Natural killer cell (primary cell): ENCODE measurements around the gene MPST. TPM values are rescaled to one million over a fixed set of nuclear protein-coding genes. Genes with fewer than 3 reads are reported as not detected.

Source experiments
- ATAC-seq, 3 donors: fragments of 150-1000 bp in 2 of 3; fragments of 200-7000 bp in 1 of 3; cut with Tn5 transposase; 1 replicate in 1 of 3; 2 replicates in 2 of 3; pipeline ENCODE4 v1.10.0; 2021; ENCODE audit warnings: mild to moderate bottlenecking in 2 of 3, moderate library complexity in 2 of 3
- DNase-seq, 2 donors: peaks; one replicate each; pipeline versions ENCODE4 v3.0.0 to v3.0.0-alpha.2; 2013 to 2021; ENCODE audit warnings: mixed read lengths in 1 of 2
- H3K27ac ChIP-seq: one replicate; pipeline ENCODE4 v1.5.1; 2013; ENCODE audit warnings: mild to moderate bottlenecking, low read length
- H3K27me3 ChIP-seq: one replicate; pipeline ENCODE4 v1.6.1; 2013; ENCODE audit warnings: low read length; ENCODE audit not compliant: control insufficient read depth, insufficient read depth
- H3K36me3 ChIP-seq: one replicate; pipeline ENCODE4 v1.6.1; 2013; ENCODE audit warnings: low read length; ENCODE audit not compliant: control insufficient read depth, insufficient read depth
- H3K4me1 ChIP-seq: one replicate; pipeline ENCODE4 v1.6.1; 2013; ENCODE audit warnings: low read length; ENCODE audit not compliant: control insufficient read depth, insufficient read depth
- H3K4me3 ChIP-seq: one replicate; pipeline ENCODE4 v1.5.1; 2013; ENCODE audit warnings: low read length
- H3K9me3 ChIP-seq: one replicate; pipeline ENCODE4 v1.6.1; 2013; ENCODE audit warnings: low read length; ENCODE audit not compliant: control insufficient read depth, insufficient read depth
- H3K27ac Mint-ChIP-seq, 2 donors: one replicate each; pipeline ENCODE4 v1.8.0; 2022; ENCODE audit warnings: mild to moderate bottlenecking in 2 of 2, mixed read lengths in 2 of 2, moderate library complexity in 1 of 2
- H3K27me3 Mint-ChIP-seq, 2 donors: one replicate each; pipeline ENCODE4 v1.8.0; 2022; ENCODE audit warnings: low read depth in 2 of 2, mixed read lengths in 2 of 2
- H3K36me3 Mint-ChIP-seq: one replicate; pipeline ENCODE4 v1.8.0; 2022; ENCODE audit warnings: mixed read lengths
- H3K4me1 Mint-ChIP-seq, 2 donors: one replicate each; pipeline ENCODE4 v1.8.0; 2022; ENCODE audit warnings: mixed read lengths in 2 of 2
- H3K4me3 Mint-ChIP-seq: one replicate; pipeline ENCODE4 v1.8.0; 2022; ENCODE audit warnings: mild to moderate bottlenecking, moderate library complexity, mixed read lengths
- H3K9me3 Mint-ChIP-seq, 2 donors: one replicate each; pipeline ENCODE4 v1.8.0; 2022; ENCODE audit warnings: mixed read lengths in 2 of 2
- WGBS: methylation state at CpG from one replicate; pipeline ENCODE4 v1.1.7; 2013; ENCODE audit warnings: missing lambda C conversion rate; ENCODE audit not compliant: insufficient coverage; 5-methylcytosine and 5-hydroxymethylcytosine counted together
- intact Hi-C: fragments of 100-400 bp; cut with micrococcal nuclease; formaldehyde crosslinking; loops from one replicate; pipeline ENCODE4 v1.14.2; 2022
- total RNA-seq, 4 donors: library from RNA; stranded (reverse); fragments of 120-200 nt in 1 of 4; gene quantifications; one replicate each; pipeline versions ENCODE4 v1.2.3 to v1.2.4, GENCODE V29; 2013 to 2022
- TF ChIP-seq, protein P1 (sequence below): fragments of 200-600 bp; IDR thresholded peaks from one replicate; pipeline ENCODE4 v1.8.0; 2022; ENCODE audit warnings: antibody characterized with exemption

Gene MPST
- total RNA-seq, 3 donors from 2014 or later (not counting 1 experiment from before 2014, with no cell fraction given): 21.4 to 23.9 (median 22.9) TPM

DNA sequence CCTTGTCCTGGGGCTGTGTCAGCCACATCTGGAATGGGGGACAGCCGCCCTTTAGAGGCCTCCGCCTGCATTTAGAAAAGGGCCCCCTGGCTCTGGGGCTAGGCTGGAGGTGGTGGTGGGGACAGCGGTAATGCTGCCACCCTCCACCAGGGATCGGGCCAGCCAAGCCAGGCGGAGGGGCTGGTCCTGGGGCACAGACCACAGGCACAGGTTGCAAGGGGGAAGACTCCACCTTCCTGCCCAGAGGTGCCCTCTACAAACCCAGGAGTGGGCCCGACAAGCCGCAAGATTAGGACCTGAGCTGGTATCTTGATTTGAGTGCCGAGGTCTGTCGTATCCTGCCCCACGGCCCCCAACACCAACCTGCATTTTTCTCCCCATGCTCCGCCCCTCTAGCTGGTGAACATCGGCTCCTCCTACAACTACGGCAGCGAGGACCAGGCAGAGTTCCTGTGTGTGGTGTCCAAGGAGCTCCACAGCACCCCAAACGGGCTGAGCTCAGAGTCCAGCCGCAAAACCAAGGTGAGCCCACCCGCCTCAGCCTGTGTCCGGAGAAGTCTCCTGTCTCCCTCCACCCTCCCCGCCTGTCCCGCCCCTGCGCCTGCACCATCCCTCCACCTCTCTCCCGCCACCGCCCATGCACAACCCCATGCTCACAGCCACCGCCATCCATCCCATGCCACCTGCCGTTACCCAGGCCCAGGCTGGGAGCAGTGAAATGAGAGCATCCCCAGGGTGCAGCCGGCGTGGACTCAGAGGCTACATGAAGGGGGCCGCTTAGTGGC is 39.6 kb downstream of the MPST start:
- 97% methylated on average over 28 of the region's 28 CpGs for WGBS
- no peaks in the 10 kb centered on the region for H3K9me3 Mint-ChIP-seq
- H3K4me1 Mint-ChIP-seq: no peaks in the 10 kb centered on the region
- ATAC-seq (no peak), DNase-seq (no peak)
- H3K4me3 Mint-ChIP-seq: no peak overlapping the region
- no peaks in the 10 kb centered on the region for H3K9me3 ChIP-seq
- H3K27me3 Mint-ChIP-seq: no peaks in the 10 kb centered on the region
- no peaks in the 10 kb centered on the region for H3K36me3 Mint-ChIP-seq
- no peak overlapping the region for H3K27ac ChIP-seq
- peaks cover under 1% of the 10 kb centered on the region for H3K4me1 ChIP-seq
- intact Hi-C loops: no loop called here
- no peaks in the 10 kb centered on the region for H3K27me3 ChIP-seq
- peaks cover 23% of the 10 kb centered on the region for H3K36me3 ChIP-seq
- no peak overlapping the region for H3K27ac Mint-ChIP-seq
- TF ChIP-seq, protein P1, sequence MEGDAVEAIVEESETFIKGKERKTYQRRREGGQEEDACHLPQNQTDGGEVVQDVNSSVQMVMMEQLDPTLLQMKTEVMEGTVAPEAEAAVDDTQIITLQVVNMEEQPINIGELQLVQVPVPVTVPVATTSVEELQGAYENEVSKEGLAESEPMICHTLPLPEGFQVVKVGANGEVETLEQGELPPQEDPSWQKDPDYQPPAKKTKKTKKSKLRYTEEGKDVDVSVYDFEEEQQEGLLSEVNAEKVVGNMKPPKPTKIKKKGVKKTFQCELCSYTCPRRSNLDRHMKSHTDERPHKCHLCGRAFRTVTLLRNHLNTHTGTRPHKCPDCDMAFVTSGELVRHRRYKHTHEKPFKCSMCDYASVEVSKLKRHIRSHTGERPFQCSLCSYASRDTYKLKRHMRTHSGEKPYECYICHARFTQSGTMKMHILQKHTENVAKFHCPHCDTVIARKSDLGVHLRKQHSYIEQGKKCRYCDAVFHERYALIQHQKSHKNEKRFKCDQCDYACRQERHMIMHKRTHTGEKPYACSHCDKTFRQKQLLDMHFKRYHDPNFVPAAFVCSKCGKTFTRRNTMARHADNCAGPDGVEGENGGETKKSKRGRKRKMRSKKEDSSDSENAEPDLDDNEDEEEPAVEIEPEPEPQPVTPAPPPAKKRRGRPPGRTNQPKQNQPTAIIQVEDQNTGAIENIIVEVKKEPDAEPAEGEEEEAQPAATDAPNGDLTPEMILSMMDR: no peak
- no peak overlapping the region for H3K4me3 ChIP-seq

DNA sequence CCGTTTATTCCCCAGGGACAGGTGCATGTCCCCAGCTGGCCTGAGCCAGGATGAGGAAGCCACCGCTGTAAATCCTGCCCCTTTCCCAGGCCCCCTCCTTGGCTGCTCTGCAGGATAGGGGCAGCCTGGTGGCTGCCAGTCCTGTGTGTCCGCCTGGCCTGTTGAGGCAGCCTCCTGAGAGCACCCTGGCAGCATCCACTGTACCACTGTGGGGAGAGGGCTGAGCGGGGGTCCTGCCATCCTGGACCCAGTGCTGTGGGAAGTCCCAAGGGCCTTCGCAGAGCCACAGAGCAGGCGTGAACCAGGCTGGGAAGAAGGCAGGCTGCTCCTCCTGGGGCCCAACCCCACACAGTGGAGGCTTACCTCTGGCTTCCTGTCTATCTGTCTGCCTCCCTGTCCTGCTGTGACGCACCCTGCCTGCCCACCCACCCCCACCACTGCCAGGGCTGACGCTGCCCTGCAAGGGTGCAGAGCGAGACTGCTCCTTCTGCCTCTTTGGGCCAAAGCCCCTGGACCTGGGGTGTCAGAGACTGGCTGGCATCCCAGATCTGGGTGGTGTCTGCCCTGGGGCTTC is 40.4 kb downstream of the MPST start:
- Mint-ChIP-seq H3K4me3 (no peak overlapping the region), H3K4me1 (no peaks in the 10 kb centered on the region), H3K27ac (no peak overlapping the region), H3K9me3 (no peaks in the 10 kb centered on the region), H3K27me3 (no peaks in the 10 kb centered on the region), H3K36me3 (no peaks in the 10 kb centered on the region)
- TF ChIP-seq, protein P1: no peak
- no peak for ATAC-seq
- Histone ChIP-seq H3K36me3 (peaks cover 23% of the 10 kb centered on the region), H3K4me3 (no peak overlapping the region), H3K27me3 (no peaks in the 10 kb centered on the region), H3K9me3 (no peaks in the 10 kb centered on the region), H3K27ac (no peak overlapping the region), H3K4me1 (no peaks in the 10 kb centered on the region)
- 78% methylated on average over 9 of the region's 9 CpGs for WGBS
- DNase-seq: peak in 1 of 2 donors; percentile 40
- intact Hi-C loops: no loop called here

DNA sequence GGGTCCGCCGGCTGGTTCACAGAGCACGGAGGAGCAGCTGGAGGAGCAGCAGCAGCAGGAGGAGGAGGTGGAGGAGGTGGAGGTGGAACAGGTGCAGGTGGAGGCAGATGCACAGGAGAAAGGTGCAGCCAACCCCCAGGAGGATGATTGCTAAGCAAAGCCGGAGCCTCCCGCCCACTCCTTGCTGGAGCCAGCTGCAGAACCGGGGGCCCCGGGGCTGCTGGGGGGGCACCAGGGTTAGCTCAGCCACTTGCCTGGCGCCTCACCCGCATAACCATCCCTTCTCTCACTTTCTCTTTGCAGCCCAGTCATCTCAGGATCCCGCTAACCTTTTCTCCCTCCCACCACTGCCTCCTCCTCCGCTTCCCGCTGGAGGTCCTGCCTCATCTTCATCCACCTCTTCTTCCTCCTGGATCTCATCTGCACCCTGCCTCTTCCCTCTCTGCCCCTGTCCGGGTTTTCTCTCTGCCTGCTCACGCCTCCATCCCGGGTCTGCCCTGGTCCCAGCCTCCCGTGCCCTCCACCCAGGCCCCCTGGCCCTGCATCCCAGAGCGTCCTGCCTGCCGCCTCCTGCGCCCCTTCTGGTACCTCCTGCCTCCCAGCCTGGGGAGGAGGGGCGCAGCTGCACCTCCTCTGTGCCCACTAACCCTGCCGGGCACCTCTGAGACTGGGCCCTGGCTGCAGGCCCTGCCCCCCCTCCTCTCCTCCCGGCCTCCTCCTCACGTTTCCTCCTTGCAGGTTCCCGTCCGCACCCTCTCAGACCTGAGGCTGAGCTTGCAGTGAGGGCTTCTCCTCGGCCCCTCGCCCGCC is 41.5 kb downstream of the MPST start:
- Mint-ChIP-seq H3K36me3 (no peaks in the 10 kb centered on the region), H3K27ac (no peak overlapping the region), H3K4me3 (no peak overlapping the region), H3K9me3 (no peaks in the 10 kb centered on the region), H3K4me1 (no peaks in the 10 kb centered on the region), H3K27me3 (no peaks in the 10 kb centered on the region)
- Histone ChIP-seq H3K9me3 (no peaks in the 10 kb centered on the region), H3K4me1 (no peaks in the 10 kb centered on the region), H3K27me3 (no peaks in the 10 kb centered on the region), H3K4me3 (no peak overlapping the region), H3K36me3 (peaks cover 23% of the 10 kb centered on the region), H3K27ac (no peak overlapping the region)
- no peak for ATAC-seq
- TF ChIP-seq, protein P1: no peak
- intact Hi-C loops: no loop called here
- 84% methylated on average over 26 of the region's 28 CpGs for WGBS
- DNase-seq: no peak
